ENCODE data around the gene PJA2.

GRCh38 chr5:109407913-109408312, 1.9 kb downstream of the PJA2 start:
- TF ChIP-seq, protein P1, sequence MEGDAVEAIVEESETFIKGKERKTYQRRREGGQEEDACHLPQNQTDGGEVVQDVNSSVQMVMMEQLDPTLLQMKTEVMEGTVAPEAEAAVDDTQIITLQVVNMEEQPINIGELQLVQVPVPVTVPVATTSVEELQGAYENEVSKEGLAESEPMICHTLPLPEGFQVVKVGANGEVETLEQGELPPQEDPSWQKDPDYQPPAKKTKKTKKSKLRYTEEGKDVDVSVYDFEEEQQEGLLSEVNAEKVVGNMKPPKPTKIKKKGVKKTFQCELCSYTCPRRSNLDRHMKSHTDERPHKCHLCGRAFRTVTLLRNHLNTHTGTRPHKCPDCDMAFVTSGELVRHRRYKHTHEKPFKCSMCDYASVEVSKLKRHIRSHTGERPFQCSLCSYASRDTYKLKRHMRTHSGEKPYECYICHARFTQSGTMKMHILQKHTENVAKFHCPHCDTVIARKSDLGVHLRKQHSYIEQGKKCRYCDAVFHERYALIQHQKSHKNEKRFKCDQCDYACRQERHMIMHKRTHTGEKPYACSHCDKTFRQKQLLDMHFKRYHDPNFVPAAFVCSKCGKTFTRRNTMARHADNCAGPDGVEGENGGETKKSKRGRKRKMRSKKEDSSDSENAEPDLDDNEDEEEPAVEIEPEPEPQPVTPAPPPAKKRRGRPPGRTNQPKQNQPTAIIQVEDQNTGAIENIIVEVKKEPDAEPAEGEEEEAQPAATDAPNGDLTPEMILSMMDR (conservative IDR thresholded peaks at IDR 0.05 in 1 of 2, IDR thresholded peaks at IDR 0.05 in 1 of 2; ENCODE audit: extremely low read depth in 1 of 2, insufficient read depth in 1 of 2, low read depth in 1 of 2, low read length in 2 of 2) = no peak
- TF ChIP-seq EZH2 (IDR thresholded peaks at IDR 0.05; ENCODE audit: borderline replicate concordance, low read length) = no peak

All from mammary epithelial cell (primary cell).